GM12891 (cell line): ENCODE results near the gene RNU1-1.
"Not testable (repeated sequence)": the region's sequence is repeated elsewhere in the genome, so short reads cannot be mapped to it uniquely, and the experiment has no call there.

Source experiments
- POLR2A ChIP-seq: IDR thresholded peaks from 2 replicates; pipeline ENCODE4 v1.6.1; 2011; ENCODE audit warnings: low read depth, low read length, control low read depth
- POLR2AphosphoS5 ChIP-seq: IDR thresholded peaks from 2 replicates; pipeline ENCODE4 v1.6.1; 2011; ENCODE audit warnings: low read depth, low read length, control low read depth
- POU2F2 ChIP-seq: IDR thresholded peaks from 2 replicates; pipeline ENCODE4 v1.6.1; 2011; ENCODE audit warnings: low read depth, mild to moderate bottlenecking, control low read depth, low read length, moderate library complexity
- SPI1 ChIP-seq: IDR thresholded peaks from 2 replicates; pipeline ENCODE4 v1.6.1; 2011; ENCODE audit warnings: low read depth, low read length, control low read depth
- TAF1 ChIP-seq: IDR thresholded peaks from 2 replicates; pipeline ENCODE4 v1.6.1; 2011; ENCODE audit warnings: low read depth, low read length, control low read depth

DNA sequence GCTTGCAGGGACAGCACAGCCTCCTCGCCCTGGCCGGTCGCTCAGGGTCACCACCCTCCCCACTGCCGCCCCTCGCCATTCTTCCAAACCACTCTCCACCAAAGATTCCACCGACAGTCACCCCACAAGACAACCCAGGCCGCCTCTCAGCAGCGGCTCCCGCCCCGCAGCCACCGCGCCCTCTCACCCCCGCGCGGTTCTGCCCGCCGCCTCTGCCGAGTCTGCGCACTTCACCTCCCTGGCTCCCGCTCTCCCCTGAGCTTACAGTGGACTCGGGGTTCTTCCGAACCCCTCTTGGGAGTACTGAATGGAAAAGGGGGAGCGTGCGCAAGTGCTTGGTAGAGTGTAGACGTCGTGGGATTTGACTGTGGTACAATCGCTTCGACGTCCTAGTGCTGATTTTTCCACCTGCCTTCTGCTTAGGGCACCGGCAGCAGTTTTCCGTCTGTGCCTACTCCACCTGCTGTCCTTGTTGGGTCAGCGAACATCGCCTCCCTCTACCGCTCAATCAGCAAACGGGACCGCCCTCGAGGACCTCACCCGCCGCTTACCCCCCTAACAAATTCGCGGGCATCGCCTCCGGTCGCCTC is 20.2 kb upstream of the RNU1-1 start:
- not testable (repeated sequence) for TF ChIP-seq POU2F2, POLR2A, TAF1, POLR2AphosphoS5, SPI1
